Tibial artery (tissue), 4 donors: ENCODE data around the gene RPL26.
"Not testable (repeated sequence)": the region's sequence is repeated elsewhere in the genome, so short reads cannot be mapped to it uniquely, and the experiment has no call there.

Source experiments
- DNase-seq, 2 donors: peaks; one replicate each; pipeline ENCODE4 v3.0.0-alpha.2; 2019
- H3K27ac ChIP-seq, 2 donors: fragments of 200-600 bp; sonication (generic) in 1 of 2; 1 replicate in 1 of 2; 2 replicates in 1 of 2; pipeline ENCODE4 v1.5.1; 2018 to 2019; ENCODE audit warnings: mild to moderate bottlenecking in 1 of 2
- H3K27me3 ChIP-seq, 2 donors: fragments of 200-600 bp; sonication (generic) in 1 of 2; one replicate each; pipeline versions ENCODE4 v1.5.1 to v1.6.0; 2016 to 2019
- H3K36me3 ChIP-seq, 3 donors: fragments of 200-600 bp; sonication (generic) in 2 of 3; one replicate each; pipeline ENCODE4 v1.5.1; 2016 to 2019; ENCODE audit warnings: mild to moderate bottlenecking in 2 of 3
- H3K4me1 ChIP-seq, 4 donors: fragments of 200-600 bp; sonication (generic) in 2 of 4; 1 replicate in 3 of 4; 2 replicates in 1 of 4; pipeline ENCODE4 v1.5.1; 2016 to 2019
- H3K4me3 ChIP-seq, 2 donors: fragments of 200-600 bp; sonication (generic) in 1 of 2; 1 replicate in 1 of 2; 2 replicates in 1 of 2; pipeline ENCODE4 v1.5.1; 2018 to 2019; ENCODE audit warnings: mild to moderate bottlenecking in 2 of 2
- H3K9me3 ChIP-seq, 3 donors: fragments of 200-600 bp; sonication (generic) in 1 of 3; one replicate each; pipeline ENCODE4 v1.5.1; 2016 to 2019
- CTCF ChIP-seq, 2 experiments: fragments of 200-600 bp in 1 of 2; fragments of 450-650 bp in 1 of 2; IDR thresholded peaks; one replicate each; pipeline ENCODE4 v1.5.1; 2017 to 2019; ENCODE audit warnings: antibody characterized with exemption in 2 of 2, mild to moderate bottlenecking in 1 of 2, moderate library complexity in 1 of 2
- intact Hi-C: fragments of 100-400 bp; cut with DNase I; formaldehyde crosslinking; loops from one replicate; pipeline ENCODE4 v1.15.0; 2023; ENCODE audit warnings: low total_unique reads

Gene RPL26

GRCh38 chr17:8397636-8398035 lies 14.6 kb upstream of the RPL26 start, which contains the start of gene RNF222:
TSS of gene RNF222 (minus strand) at chr17:8397827. CDS start at chr17:8393461, 4,366 bp downstream.
- peaks cover 0 to 52% of the 10 kb centered on the region in 2 donors for H3K27me3 ChIP-seq
- no peaks in the 10 kb centered on the region for H3K9me3 ChIP-seq
- TF ChIP-seq CTCF (IDR thresholded peaks at IDR 0.05), result no peak
- H3K36me3 ChIP-seq, result no peaks in the 10 kb centered on the region
- H3K27ac ChIP-seq, result no peak within 1 kb of the TSS
- intact Hi-C loops, result no loop called here
- H3K4me1 ChIP-seq, result no peaks in the 10 kb centered on the region
- peak in 1 of 2 donors; percentile 32 for DNase-seq
- no peak within 1 kb of the TSS for H3K4me3 ChIP-seq

- H3K27ac ChIP-seq, intact Hi-C loops, DNase-seq, H3K4me1 ChIP-seq, H3K36me3 ChIP-seq, H3K9me3 ChIP-seq, H3K4me3 ChIP-seq: not testable (repeated sequence)
- H3K27me3 ChIP-seq, result peaks cover 0 to 48% of the 10 kb centered on the region in 2 donors
Observed at GRCh38 chr17:8394497-8394896, 11.5 kb upstream of the RPL26 start.

GRCh38 chr17:8393470-8394231 lies 10.7 kb upstream of the RPL26 start:
- H3K4me3 ChIP-seq, result no peak overlapping the region
- no peak overlapping the region for H3K27ac ChIP-seq
- intact Hi-C loops, result no loop called here
- peaks cover 0 to 45% of the 10 kb centered on the region in 2 donors for H3K27me3 ChIP-seq
- peak in 1 of 2 donors; percentile 24 for DNase-seq
- H3K9me3 ChIP-seq, result no peaks in the 10 kb centered on the region
- no peaks in the 10 kb centered on the region for H3K36me3 ChIP-seq
- TF ChIP-seq CTCF (IDR thresholded peaks at IDR 0.05), result no peak
- no peaks in the 10 kb centered on the region for H3K4me1 ChIP-seq

GRCh38 chr17:8392674-8393469 lies 9.9 kb upstream of the RPL26 start:
- peaks cover 0 to 38% of the 10 kb centered on the region in 2 donors for H3K27me3 ChIP-seq
- no peaks in the 10 kb centered on the region for H3K9me3 ChIP-seq
- no peak overlapping the region for H3K27ac ChIP-seq
- no peak overlapping the region for H3K4me3 ChIP-seq
- no peaks in the 10 kb centered on the region for H3K4me1 ChIP-seq
- intact Hi-C loops, result no loop called here
- H3K36me3 ChIP-seq, result no peaks in the 10 kb centered on the region
- peak in 1 of 2 donors; percentile 54 for DNase-seq
- no peak for TF ChIP-seq CTCF (IDR thresholded peaks at IDR 0.05)

GRCh38 chr17:8392274-8392673 lies 9.3 kb upstream of the RPL26 start:
- Histone ChIP-seq H3K36me3 (no peaks in the 10 kb centered on the region), H3K27me3 (peaks cover 0 to 32% of the 10 kb centered on the region in 2 donors), H3K9me3 (no peaks in the 10 kb centered on the region), H3K4me1 (no peaks in the 10 kb centered on the region), H3K27ac (no peak overlapping the region), H3K4me3 (no peak overlapping the region)
- no peak for DNase-seq
- no peak for TF ChIP-seq CTCF (IDR thresholded peaks at IDR 0.05)
- intact Hi-C loops, result no loop called here

GRCh38 chr17:8391711-8392110 lies 8.7 kb upstream of the RPL26 start:
- H3K27ac ChIP-seq, result no peak overlapping the region
- H3K4me3 ChIP-seq, result no peak overlapping the region
- H3K9me3 ChIP-seq, result no peaks in the 10 kb centered on the region
- DNase-seq, result no peak
- peaks cover 0 to 27% of the 10 kb centered on the region in 2 donors for H3K27me3 ChIP-seq
- H3K4me1 ChIP-seq, result no peaks in the 10 kb centered on the region
- intact Hi-C loops, result no loop called here
- H3K36me3 ChIP-seq, result no peaks in the 10 kb centered on the region
- TF ChIP-seq CTCF (IDR thresholded peaks at IDR 0.05), result no peak
